Neural progenitor cell (in vitro differentiated cells): ENCODE measurements around the gene PTH2R. TPM values are rescaled to one million over a fixed set of nuclear protein-coding genes. Genes with fewer than 3 reads are reported as not detected.
"Not testable (repeated sequence)": the region's sequence is repeated elsewhere in the genome, so short reads cannot be mapped to it uniquely, and the experiment has no call there.

Experiments
- DNase-seq: peaks from one replicate; pipeline ENCODE4 v3.0.0-alpha.2; 2016; ENCODE audit warnings: low spot score
- H2AFZ ChIP-seq: fragments of 200-600 bp; sonication (generic); replicated peaks from 2 replicates; pipeline ENCODE4 v1.6.1; 2016; ENCODE audit warnings: antibody characterized with exemption
- H3F3A ChIP-seq: fragments of 200-600 bp; sonication (generic); 2 replicates; pipeline ENCODE4 v1.6.1; 2016; ENCODE audit warnings: antibody characterized with exemption, low read depth
- H3K27ac ChIP-seq: fragments of 200-600 bp; sonication (generic); 2 replicates; pipeline ENCODE4 v1.5.1; 2016; ENCODE audit warnings: mild to moderate bottlenecking
- H3K27me3 ChIP-seq: fragments of 200-600 bp; sonication (generic); 2 replicates; pipeline ENCODE4 v1.6.1; 2016; ENCODE audit warnings: mild to moderate bottlenecking, moderate library complexity
- H3K36me3 ChIP-seq: fragments of 200-600 bp; sonication (generic); 2 replicates; pipeline ENCODE4 v1.5.1; 2016
- H3K4me1 ChIP-seq: fragments of 200-600 bp; sonication (generic); 2 replicates; pipeline ENCODE4 v1.6.1; 2016; ENCODE audit warnings: mixed run types
- H3K4me2 ChIP-seq: fragments of 200-600 bp; sonication (generic); 2 replicates; pipeline ENCODE4 v1.6.1; 2016
- H3K4me3 ChIP-seq: fragments of 200-600 bp; sonication (generic); 2 replicates; pipeline ENCODE4 v1.5.1; 2016
- H3K79me2 ChIP-seq: fragments of 200-600 bp; sonication (generic); 2 replicates; pipeline ENCODE4 v1.6.1; 2016; ENCODE audit warnings: low read depth
- H3K9ac ChIP-seq: fragments of 200-600 bp; sonication (generic); 2 replicates; pipeline ENCODE4 v1.6.1; 2016
- H3K9me3 ChIP-seq: fragments of 200-600 bp; sonication (generic); 2 replicates; pipeline ENCODE4 v1.5.1; 2016; ENCODE audit warnings: low read depth
- H4K20me1 ChIP-seq: fragments of 200-600 bp; sonication (generic); 2 replicates; pipeline ENCODE4 v1.6.1; 2016; ENCODE audit warnings: low read depth
- H3K27ac Mint-ChIP-seq: 3 replicates; pipeline ENCODE4 v1.8.0; 2021; ENCODE audit warnings: mixed read lengths
- H3K27me3 Mint-ChIP-seq: 2 replicates; pipeline ENCODE4 v1.8.0; 2022; ENCODE audit warnings: low read depth, mild to moderate bottlenecking, inconsistent platforms, moderate library complexity, mixed read lengths; ENCODE audit not compliant: insufficient read depth
- H3K36me3 Mint-ChIP-seq: 3 replicates; pipeline ENCODE4 v1.8.0; 2021; ENCODE audit warnings: mixed read lengths
- H3K4me1 Mint-ChIP-seq: 3 replicates; pipeline ENCODE4 v1.8.0; 2021; ENCODE audit warnings: mixed read lengths
- H3K4me3 Mint-ChIP-seq: 3 replicates; pipeline ENCODE4 v1.8.0; 2021; ENCODE audit warnings: mild to moderate bottlenecking, moderate library complexity, mixed read lengths
- H3K9me3 Mint-ChIP-seq: 3 replicates; pipeline ENCODE4 v1.8.0; 2020; ENCODE audit warnings: mixed read lengths
- EZH2 ChIP-seq: fragments of 200-600 bp; sonication (generic); IDR thresholded peaks from 2 replicates; pipeline ENCODE4 v1.6.1; 2017; ENCODE audit warnings: antibody characterized with exemption, mild to moderate bottlenecking, moderate library complexity
- EZH2phosphoT487 ChIP-seq: fragments of 200-600 bp; sonication (generic); IDR thresholded peaks from 2 replicates; pipeline ENCODE4 v1.6.1; 2017; ENCODE audit warnings: antibody characterized with exemption
- total RNA-seq: library from RNA; depleted of rRNA; stranded (reverse); fragments of >200 nt; gene quantifications from 2 replicates; pipeline ENCODE4 v1.2.3, GENCODE V29; 2015; ENCODE audit warnings: low replicate concordance
- TF ChIP-seq, protein P1 (sequence below): fragments of 200-600 bp; sonication (generic); IDR thresholded peaks from 2 replicates; pipeline ENCODE4 v1.5.1; 2017; ENCODE audit warnings: antibody characterized with exemption, mild to moderate bottlenecking

PTH2R gene
- total RNA-seq, 1 donor from 2014 or later = not detected

DNA sequence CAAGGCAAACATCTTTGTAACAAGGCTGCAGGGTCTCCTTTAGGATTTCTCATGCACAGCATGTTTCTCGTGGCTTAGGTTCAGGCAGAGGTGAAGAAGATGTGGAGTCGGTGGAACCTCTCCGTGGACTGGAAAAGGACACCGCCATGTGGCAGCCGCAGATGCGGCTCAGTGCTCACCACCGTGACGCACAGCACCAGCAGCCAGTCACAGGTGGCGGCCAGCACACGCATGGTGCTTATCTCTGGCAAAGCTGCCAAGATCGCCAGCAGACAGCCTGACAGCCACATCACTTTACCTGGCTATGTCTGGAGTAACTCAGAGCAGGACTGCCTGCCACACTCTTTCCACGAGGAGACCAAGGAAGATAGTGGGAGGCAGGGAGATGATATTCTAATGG, 86.6 kb downstream of the PTH2R start:
- H3K9ac ChIP-seq = no peak overlapping the region
- no peak overlapping the region for H3K27ac Mint-ChIP-seq
- H3K4me2 ChIP-seq = no peak overlapping the region
- H3K79me2 ChIP-seq = no peaks in the 10 kb centered on the region
- no peaks in the 10 kb centered on the region for H3K9me3 ChIP-seq
- no peak for TF ChIP-seq EZH2phosphoT487
- DNase-seq = no peak
- H3K9me3 Mint-ChIP-seq = no peaks in the 10 kb centered on the region
- H3K4me1 ChIP-seq = peaks cover 15% of the 10 kb centered on the region
- H3K27me3 Mint-ChIP-seq = no peaks in the 10 kb centered on the region
- H3K27me3 ChIP-seq = no peaks in the 10 kb centered on the region
- no peaks in the 10 kb centered on the region for H3K36me3 ChIP-seq
- no peaks in the 10 kb centered on the region for H4K20me1 ChIP-seq
- H3K4me1 Mint-ChIP-seq = peaks cover 15% of the 10 kb centered on the region
- H3K36me3 Mint-ChIP-seq = no peaks in the 10 kb centered on the region
- H3K27ac ChIP-seq = no peak overlapping the region
- no peak overlapping the region for H3K4me3 Mint-ChIP-seq
- H3K4me3 ChIP-seq = no peak overlapping the region
- peaks cover 7% of the 10 kb centered on the region for H3F3A ChIP-seq
- H2AFZ ChIP-seq = no peak overlapping the region

DNA sequence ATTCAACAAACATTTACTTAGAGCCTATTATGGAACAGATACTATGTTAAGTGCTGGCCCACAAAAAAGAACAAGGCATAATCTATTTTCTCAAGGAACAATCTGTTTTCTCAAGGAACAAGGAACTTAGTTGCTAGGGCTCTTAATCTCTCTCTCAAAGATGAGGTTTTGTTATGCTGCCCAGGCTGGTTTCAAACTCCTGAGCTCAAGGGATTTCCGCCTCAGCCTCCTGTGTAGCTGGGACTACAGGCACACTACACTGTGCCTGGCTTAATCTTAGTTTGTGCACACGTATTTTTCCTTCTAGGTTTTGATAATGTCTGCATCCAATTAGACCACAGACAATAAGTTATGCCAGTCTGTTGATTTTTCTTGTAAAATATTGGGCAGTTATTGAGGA, 89.5 kb downstream of the PTH2R start:
- H3K9ac ChIP-seq = no peak overlapping the region
- no peaks in the 10 kb centered on the region for H3K9me3 Mint-ChIP-seq
- no peaks in the 10 kb centered on the region for H4K20me1 ChIP-seq
- no peaks in the 10 kb centered on the region for H3K79me2 ChIP-seq
- H3K36me3 ChIP-seq = no peaks in the 10 kb centered on the region
- H3K36me3 Mint-ChIP-seq = no peaks in the 10 kb centered on the region
- no peak for TF ChIP-seq EZH2
- no peak for TF ChIP-seq EZH2phosphoT487
- TF ChIP-seq, protein P1, sequence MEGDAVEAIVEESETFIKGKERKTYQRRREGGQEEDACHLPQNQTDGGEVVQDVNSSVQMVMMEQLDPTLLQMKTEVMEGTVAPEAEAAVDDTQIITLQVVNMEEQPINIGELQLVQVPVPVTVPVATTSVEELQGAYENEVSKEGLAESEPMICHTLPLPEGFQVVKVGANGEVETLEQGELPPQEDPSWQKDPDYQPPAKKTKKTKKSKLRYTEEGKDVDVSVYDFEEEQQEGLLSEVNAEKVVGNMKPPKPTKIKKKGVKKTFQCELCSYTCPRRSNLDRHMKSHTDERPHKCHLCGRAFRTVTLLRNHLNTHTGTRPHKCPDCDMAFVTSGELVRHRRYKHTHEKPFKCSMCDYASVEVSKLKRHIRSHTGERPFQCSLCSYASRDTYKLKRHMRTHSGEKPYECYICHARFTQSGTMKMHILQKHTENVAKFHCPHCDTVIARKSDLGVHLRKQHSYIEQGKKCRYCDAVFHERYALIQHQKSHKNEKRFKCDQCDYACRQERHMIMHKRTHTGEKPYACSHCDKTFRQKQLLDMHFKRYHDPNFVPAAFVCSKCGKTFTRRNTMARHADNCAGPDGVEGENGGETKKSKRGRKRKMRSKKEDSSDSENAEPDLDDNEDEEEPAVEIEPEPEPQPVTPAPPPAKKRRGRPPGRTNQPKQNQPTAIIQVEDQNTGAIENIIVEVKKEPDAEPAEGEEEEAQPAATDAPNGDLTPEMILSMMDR = no peak
- peaks cover 11% of the 10 kb centered on the region for H3K4me1 ChIP-seq
- no peak overlapping the region for H3K27ac Mint-ChIP-seq
- no peaks in the 10 kb centered on the region for H3K27me3 Mint-ChIP-seq
- H3K4me1 Mint-ChIP-seq = peaks cover 3% of the 10 kb centered on the region
- peak; percentile 49 for DNase-seq
- H3K9me3 ChIP-seq = no peaks in the 10 kb centered on the region
- H3K27me3 ChIP-seq = no peaks in the 10 kb centered on the region
- H3K4me2 ChIP-seq = peak overlapping the region; percentile 23
- H2AFZ ChIP-seq = no peak overlapping the region
- no peak overlapping the region for H3K4me3 ChIP-seq
- peaks cover 7% of the 10 kb centered on the region for H3F3A ChIP-seq
- H3K4me3 Mint-ChIP-seq = no peak overlapping the region
- H3K27ac ChIP-seq = peak overlapping the region; percentile 25

DNA sequence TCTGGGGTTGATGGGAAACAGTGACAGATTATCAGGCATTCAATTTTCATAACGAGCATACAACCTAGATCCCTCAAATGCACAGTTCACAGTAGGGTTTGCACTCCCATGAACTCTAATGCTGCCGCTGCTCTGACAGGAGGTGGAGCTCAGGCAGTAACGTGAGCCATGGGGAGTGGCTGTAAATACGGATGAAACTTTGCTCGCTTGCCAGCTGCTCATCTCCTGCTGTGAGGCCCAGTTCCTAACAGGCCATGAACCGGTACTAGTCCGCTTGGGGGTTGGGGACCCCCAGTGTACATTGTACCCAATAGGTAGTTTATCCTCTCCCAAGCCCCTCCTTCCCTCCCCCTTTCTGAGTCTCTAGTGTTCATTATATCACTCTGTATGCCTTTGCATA, 94.6 kb downstream of the PTH2R start:
- Histone ChIP-seq H3K27me3 (no peaks in the 10 kb centered on the region), H3K36me3 (no peaks in the 10 kb centered on the region), H3K4me2 (peak overlapping the region; percentile 57), H3K4me3 (no peak overlapping the region), H3K4me1 (peaks cover 5% of the 10 kb centered on the region), H3K79me2 (no peaks in the 10 kb centered on the region), H4K20me1 (no peaks in the 10 kb centered on the region), H3K9me3 (no peaks in the 10 kb centered on the region), H3F3A (peaks cover 2% of the 10 kb centered on the region), H2AFZ (no peak overlapping the region), H3K9ac (no peak overlapping the region), H3K27ac (no peak overlapping the region)
- peak; percentile 68 for DNase-seq
- no peaks in the 10 kb centered on the region for H3K36me3 Mint-ChIP-seq
- H3K4me1 Mint-ChIP-seq = peaks cover 10% of the 10 kb centered on the region
- TF ChIP-seq EZH2 (no peak), EZH2phosphoT487 (no peak)
- H3K27me3 Mint-ChIP-seq = no peaks in the 10 kb centered on the region
- H3K9me3 Mint-ChIP-seq = peaks cover 2% of the 10 kb centered on the region
- no peak overlapping the region for H3K27ac Mint-ChIP-seq
- H3K4me3 Mint-ChIP-seq = peak overlapping the region; percentile 60

DNA sequence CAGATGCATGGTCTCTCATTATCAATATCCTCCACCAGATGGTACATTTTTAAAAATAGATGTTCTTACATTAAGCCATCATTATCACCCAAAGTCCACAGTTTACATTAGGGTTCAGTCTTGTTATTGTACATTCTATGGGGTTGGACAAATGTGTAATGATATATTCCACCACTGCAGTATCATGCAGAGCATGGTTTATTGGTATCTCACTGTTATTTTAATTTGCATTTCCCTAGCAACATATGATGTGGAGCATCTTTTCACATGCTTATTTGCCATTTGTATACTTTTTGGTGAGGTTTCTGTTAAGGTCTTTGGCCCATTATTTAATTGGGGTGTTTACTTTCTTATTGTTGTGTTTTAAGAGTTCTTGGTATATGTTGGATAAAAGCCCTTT, 95.7 kb downstream of the PTH2R start:
- Mint-ChIP-seq H3K27me3 (peaks cover 2% of the 10 kb centered on the region), H3K36me3 (no peaks in the 10 kb centered on the region), H3K4me3 (no peak overlapping the region), H3K4me1 (peaks cover 10% of the 10 kb centered on the region), H3K27ac (no peak overlapping the region), H3K9me3 (peaks cover 8% of the 10 kb centered on the region)
- Histone ChIP-seq H3K4me2 (no peak overlapping the region), H3K4me1 (no peaks in the 10 kb centered on the region), H3F3A (no peaks in the 10 kb centered on the region), H3K4me3 (no peak overlapping the region), H3K79me2 (no peaks in the 10 kb centered on the region), H3K27ac (no peak overlapping the region), H3K36me3 (no peaks in the 10 kb centered on the region), H3K27me3 (no peaks in the 10 kb centered on the region), H4K20me1 (no peaks in the 10 kb centered on the region), H3K9ac (no peak overlapping the region), H3K9me3 (no peaks in the 10 kb centered on the region), H2AFZ (no peak overlapping the region)
- TF ChIP-seq EZH2phosphoT487 (no peak), EZH2 (no peak)
- TF ChIP-seq, protein P1 = no peak
- DNase-seq = no peak

DNA sequence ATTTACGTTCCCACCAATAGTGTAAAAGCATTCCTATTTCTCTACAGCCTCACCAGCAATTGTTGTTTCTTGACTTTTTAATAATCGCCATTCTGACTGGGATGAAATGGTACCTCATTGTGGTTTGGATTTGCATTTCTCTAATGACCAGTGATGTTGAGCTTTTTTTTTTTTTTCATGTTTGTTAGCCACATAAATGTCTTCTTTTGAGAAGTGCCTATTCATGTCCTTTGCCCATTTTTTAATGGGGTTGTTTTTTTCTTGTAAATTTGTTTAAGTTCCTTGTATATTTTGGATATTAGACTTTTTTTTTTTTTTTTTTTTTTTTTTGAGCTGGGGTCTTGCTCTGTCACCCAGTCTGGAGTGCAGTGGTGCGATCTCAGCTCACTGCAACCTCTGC, 98.8 kb downstream of the PTH2R start:
- not testable (repeated sequence) for H3K4me3 Mint-ChIP-seq, H3K9me3 ChIP-seq, H4K20me1 ChIP-seq, H3K36me3 ChIP-seq, H2AFZ ChIP-seq, H3K4me2 ChIP-seq, DNase-seq, H3F3A ChIP-seq, H3K27me3 ChIP-seq, H3K79me2 ChIP-seq, H3K4me1 ChIP-seq, H3K27me3 Mint-ChIP-seq, H3K27ac ChIP-seq, H3K4me3 ChIP-seq, H3K36me3 Mint-ChIP-seq, H3K27ac Mint-ChIP-seq, H3K9ac ChIP-seq
- Mint-ChIP-seq H3K4me1 (peaks cover 10% of the 10 kb centered on the region), H3K9me3 (peaks cover 20% of the 10 kb centered on the region)
